Lower lobe of right lung (tissue), 2 donors: ENCODE data around the gene KMT2A. TPM values are rescaled to one million over a fixed set of nuclear protein-coding genes. Genes with fewer than 3 reads are reported as not detected.
"Not testable (repeated sequence)": the region's sequence is repeated elsewhere in the genome, so short reads cannot be mapped to it uniquely, and the experiment has no call there.

ENCODE experiments used
- ATAC-seq, 2 donors: fragments of 200-7000 bp; cut with Tn5 transposase; one replicate each; pipeline ENCODE4 v1.9.1; 2020 to 2022; ENCODE audit warnings: mild to moderate bottlenecking in 2 of 2, moderate library complexity in 2 of 2
- DNase-seq: peaks from one replicate; pipeline ENCODE4 v3.0.0-alpha.2; 2020
- H3K27ac ChIP-seq: fragments of 200-600 bp; one replicate; pipeline ENCODE4 v1.8.0; 2022
- H3K27me3 ChIP-seq: fragments of 200-600 bp; one replicate; pipeline ENCODE4 v1.8.0; 2022; ENCODE audit warnings: low read depth
- H3K36me3 ChIP-seq: fragments of 200-600 bp; one replicate; pipeline ENCODE4 v1.8.0; 2022; ENCODE audit warnings: mild to moderate bottlenecking
- H3K4me1 ChIP-seq: fragments of 200-600 bp; one replicate; pipeline ENCODE4 v1.8.0; 2022
- H3K4me3 ChIP-seq: fragments of 200-600 bp; one replicate; pipeline ENCODE4 v1.8.0; 2022; ENCODE audit warnings: mild to moderate bottlenecking
- H3K9me3 ChIP-seq: fragments of 200-600 bp; one replicate; pipeline ENCODE4 v1.8.0; 2022
- intact Hi-C: fragments of 100-400 bp; cut with DNase I; formaldehyde crosslinking; loops from one replicate; pipeline ENCODE4 v1.11.0; 2022
- total RNA-seq: library from RNA; stranded (reverse); fragmentation: NEBNext Ultra II Directional; extraction: Animal tissue kit (Norgen Biotek cat#: 25700); gene quantifications from one replicate; pipeline ENCODE4 v1.2.1, GENCODE V29; 2021
- TF ChIP-seq, protein P1 (sequence below): fragments of 200-600 bp; IDR thresholded peaks from one replicate; pipeline ENCODE4 v1.8.0; 2022; ENCODE audit warnings: antibody characterized with exemption, mild to moderate bottlenecking
- donor health status: DM: no; HTN: yes; CAD: no; lungs with severe emphysema.

KMT2A gene
- total RNA-seq, 1 donor from 2014 or later = 66.3 TPM

DNA sequence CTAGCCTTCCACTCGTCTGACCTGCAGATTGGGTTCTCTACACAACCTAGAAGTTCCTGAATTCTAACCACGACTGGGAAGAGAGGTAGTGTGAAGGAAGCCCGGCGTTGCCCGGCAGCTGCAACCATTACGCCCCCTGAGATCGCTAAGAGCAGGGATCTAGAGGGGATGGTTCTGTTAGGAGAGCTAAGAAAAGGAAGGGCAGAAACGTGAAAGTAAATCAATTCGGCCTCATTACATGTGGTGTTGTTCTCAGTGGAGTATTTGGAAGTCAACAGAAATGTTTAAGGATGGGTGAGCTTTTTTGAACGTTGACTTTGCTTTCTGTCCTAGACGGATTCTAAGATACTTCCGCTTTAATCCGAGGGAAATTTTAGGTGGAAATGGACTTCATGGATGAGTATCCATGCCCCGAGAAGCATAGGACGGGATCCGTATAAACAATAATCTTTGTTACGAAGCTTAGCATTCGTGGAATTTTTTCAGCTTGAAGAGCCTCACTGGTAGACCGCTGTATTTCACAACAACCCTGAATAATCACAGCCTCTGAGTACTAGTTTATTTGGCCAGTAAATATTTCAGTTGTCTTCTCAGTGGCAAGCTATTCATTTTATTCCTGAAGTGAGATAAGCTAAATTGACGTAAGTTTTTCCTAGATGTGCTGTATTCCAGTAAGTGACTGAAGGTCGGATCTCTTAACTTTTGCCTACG lies 34.3 kb upstream of the KMT2A start:
- TF ChIP-seq, protein P1, sequence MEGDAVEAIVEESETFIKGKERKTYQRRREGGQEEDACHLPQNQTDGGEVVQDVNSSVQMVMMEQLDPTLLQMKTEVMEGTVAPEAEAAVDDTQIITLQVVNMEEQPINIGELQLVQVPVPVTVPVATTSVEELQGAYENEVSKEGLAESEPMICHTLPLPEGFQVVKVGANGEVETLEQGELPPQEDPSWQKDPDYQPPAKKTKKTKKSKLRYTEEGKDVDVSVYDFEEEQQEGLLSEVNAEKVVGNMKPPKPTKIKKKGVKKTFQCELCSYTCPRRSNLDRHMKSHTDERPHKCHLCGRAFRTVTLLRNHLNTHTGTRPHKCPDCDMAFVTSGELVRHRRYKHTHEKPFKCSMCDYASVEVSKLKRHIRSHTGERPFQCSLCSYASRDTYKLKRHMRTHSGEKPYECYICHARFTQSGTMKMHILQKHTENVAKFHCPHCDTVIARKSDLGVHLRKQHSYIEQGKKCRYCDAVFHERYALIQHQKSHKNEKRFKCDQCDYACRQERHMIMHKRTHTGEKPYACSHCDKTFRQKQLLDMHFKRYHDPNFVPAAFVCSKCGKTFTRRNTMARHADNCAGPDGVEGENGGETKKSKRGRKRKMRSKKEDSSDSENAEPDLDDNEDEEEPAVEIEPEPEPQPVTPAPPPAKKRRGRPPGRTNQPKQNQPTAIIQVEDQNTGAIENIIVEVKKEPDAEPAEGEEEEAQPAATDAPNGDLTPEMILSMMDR = no peak
- H3K4me3 ChIP-seq = peak overlapping the region; percentile 97
- H3K27ac ChIP-seq = peak overlapping the region; percentile 91
- no peaks in the 10 kb centered on the region for H3K27me3 ChIP-seq
- peaks cover 26% of the 10 kb centered on the region for H3K36me3 ChIP-seq
- no peaks in the 10 kb centered on the region for H3K9me3 ChIP-seq
- ATAC-seq = peak; percentile 62 to 81
- H3K4me1 ChIP-seq = peaks cover 39% of the 10 kb centered on the region
- no peak for DNase-seq
- intact Hi-C loops = no loop called here

DNA sequence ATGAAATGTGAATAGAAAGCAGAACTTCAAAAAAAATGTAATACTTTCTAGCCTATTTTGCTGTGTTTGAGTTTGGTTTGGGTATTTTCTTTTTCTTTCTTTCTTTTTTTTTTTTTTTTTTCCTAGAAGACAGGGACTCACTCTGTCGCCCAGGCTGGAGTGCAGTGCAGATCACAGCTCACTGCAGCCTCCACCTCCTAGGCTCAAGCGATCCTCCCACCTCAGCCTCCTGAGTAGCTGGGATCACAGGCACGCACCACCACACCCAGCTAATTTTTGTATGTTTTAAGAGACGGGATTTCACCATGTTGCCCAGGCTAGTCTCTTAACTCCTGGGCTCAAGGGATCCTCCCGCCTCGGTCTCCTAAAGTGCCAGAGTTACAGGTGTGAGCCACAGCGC lies 33.7 kb upstream of the KMT2A start:
- Histone ChIP-seq H3K4me1 (peaks cover 39% of the 10 kb centered on the region), H3K36me3 (peaks cover 31% of the 10 kb centered on the region), H3K27ac (peak overlapping the region; percentile 91), H3K4me3 (peak overlapping the region; percentile 97)
- intact Hi-C loops, H3K27me3 ChIP-seq, ATAC-seq, H3K9me3 ChIP-seq, DNase-seq: not testable (repeated sequence)

DNA sequence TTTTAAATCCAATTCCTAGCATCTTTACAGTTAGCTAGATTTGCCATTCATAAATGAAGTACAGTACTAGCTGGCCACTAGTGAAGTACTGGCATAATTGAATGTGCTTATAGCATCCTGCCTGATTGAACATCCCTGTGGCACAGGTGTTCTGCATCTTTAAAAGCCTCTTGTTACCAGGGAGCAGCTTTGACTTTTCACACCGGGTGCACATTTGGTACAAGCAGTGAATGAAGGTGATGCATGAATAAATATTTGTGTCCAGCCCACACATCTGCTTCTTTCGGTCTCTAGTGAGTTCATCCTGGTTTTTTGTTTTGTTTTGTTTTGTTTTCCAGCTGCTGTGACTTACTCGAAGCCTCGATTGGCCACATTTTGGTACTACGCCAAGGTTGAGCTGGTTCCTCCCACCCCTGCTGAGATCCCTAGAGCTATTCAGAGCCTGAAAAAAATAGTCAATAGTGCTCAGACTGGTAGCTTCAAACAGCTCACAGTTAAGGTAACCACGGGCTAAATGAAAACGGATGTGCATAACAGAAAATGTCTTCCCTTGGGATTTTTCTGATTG lies 29.6 kb upstream of the KMT2A start:
- Histone ChIP-seq H3K4me1 (peaks cover 36% of the 10 kb centered on the region), H3K27ac (no peak overlapping the region), H3K9me3 (no peaks in the 10 kb centered on the region), H3K27me3 (no peaks in the 10 kb centered on the region), H3K36me3 (peaks cover 53% of the 10 kb centered on the region), H3K4me3 (no peak overlapping the region)
- intact Hi-C loops = no loop called here
- DNase-seq (no peak), ATAC-seq (no peak)
- TF ChIP-seq, protein P1 = no peak

DNA sequence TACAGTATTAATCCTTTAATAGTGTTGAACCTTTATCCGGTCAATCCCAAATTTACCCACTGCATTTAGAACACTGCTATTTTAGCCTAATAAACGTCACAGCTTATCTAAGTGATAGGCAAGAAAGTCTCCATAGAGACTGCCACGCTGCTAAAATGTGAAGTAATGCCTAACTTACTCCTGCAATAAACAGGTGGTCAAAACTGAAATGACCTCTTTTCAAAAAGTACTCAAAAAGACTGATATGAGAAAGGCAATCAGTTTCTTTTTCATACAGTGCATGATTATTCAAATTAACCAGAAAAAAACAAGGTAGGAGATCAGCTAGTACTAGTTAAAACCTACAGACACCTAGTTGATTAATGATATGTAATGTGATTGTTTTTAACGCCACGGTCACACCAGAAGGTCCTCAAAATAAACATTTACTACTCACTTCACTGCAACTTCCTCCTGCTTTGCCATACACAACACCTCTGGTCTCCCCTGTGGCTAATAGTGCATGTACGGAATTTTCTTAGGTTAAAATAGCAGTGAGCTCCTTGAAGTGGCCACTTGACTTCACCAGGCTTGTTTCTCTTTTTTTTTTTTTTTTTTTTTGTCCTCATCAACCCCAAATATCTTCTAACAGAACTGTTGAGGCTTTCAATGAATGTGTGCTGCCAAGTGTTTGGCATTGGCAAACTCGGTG lies 26.1 kb upstream of the KMT2A start:
- peak in 1 of 2 donors; percentile 31 for ATAC-seq
- DNase-seq = no peak
- Histone ChIP-seq H3K27me3 (no peaks in the 10 kb centered on the region), H3K4me1 (peaks cover 5% of the 10 kb centered on the region), H3K9me3 (no peaks in the 10 kb centered on the region), H3K4me3 (no peak overlapping the region), H3K27ac (no peak overlapping the region), H3K36me3 (peaks cover 56% of the 10 kb centered on the region)
- TF ChIP-seq, protein P1 = no peak
- intact Hi-C loops = no loop called here

DNA sequence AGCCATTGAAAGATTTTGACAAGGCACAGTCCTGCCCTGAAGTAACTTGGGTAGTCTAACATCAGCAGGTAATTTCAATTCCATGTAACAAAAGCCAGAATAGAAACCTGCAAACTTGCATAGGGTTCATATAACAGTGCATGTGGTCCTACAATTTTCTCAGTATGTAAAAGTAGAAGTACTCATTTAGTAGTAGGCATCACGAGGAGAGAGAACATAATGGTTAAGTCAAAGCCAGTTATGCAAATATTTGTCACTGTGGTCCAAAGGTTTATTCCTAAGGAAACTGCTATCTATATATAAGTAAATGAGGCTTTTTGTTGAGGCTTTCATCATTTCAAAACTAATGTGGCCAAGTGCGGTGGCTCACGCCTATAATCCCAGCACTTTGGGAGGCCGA lies 24.8 kb upstream of the KMT2A start:
- no peaks in the 10 kb centered on the region for H3K9me3 ChIP-seq
- TF ChIP-seq, protein P1 = no peak
- peaks cover 9% of the 10 kb centered on the region for H3K4me1 ChIP-seq
- H3K27ac ChIP-seq = no peak overlapping the region
- H3K36me3 ChIP-seq = peaks cover 43% of the 10 kb centered on the region
- no peaks in the 10 kb centered on the region for H3K27me3 ChIP-seq
- ATAC-seq (no peak), DNase-seq (no peak)
- no peak overlapping the region for H3K4me3 ChIP-seq
- intact Hi-C loops = no loop called here

DNA sequence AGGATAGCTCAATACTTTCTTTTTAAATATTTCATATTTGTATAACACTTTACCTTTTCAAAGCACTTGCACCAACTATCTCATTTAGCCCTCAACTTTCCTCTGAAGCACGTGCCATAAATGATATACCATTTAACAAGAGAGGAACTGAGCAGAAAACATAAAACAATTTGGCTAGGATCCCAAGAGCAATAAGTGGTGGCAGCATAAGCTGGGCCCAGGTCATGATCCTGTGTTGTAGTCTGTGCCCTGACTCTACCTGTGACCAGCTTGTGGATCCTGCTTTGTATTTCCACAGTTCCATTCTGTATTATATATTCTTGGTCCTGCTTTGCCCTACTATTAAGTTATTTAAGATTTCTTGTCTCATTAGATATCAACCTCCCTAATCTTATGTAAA lies 23.4 kb upstream of the KMT2A start:
- no peak overlapping the region for H3K4me3 ChIP-seq
- TF ChIP-seq, protein P1 = no peak
- ATAC-seq (no peak), DNase-seq (no peak)
- H3K27me3 ChIP-seq = no peaks in the 10 kb centered on the region
- H3K36me3 ChIP-seq = peaks cover 29% of the 10 kb centered on the region
- no peak overlapping the region for H3K27ac ChIP-seq
- intact Hi-C loops = no loop called here
- no peaks in the 10 kb centered on the region for H3K9me3 ChIP-seq
- H3K4me1 ChIP-seq = peaks cover 9% of the 10 kb centered on the region
